Chondrocyte (in vitro differentiated cells): ENCODE results near the gene RBM26. TPM values are rescaled to one million over a fixed set of nuclear protein-coding genes. Genes with fewer than 3 reads are reported as not detected.

Experiments used
- DNase-seq: peaks from one replicate; pipeline ENCODE4 v3.0.0; 2021; ENCODE audit warnings: mixed read lengths, low spot score
- H3K27ac Mint-ChIP-seq: one replicate; pipeline ENCODE4 v1.8.0; 2021; ENCODE audit warnings: mild to moderate bottlenecking, moderate library complexity, mixed read lengths; ENCODE audit not compliant: unreplicated experiment
- H3K27me3 Mint-ChIP-seq: 2 replicates; pipeline ENCODE4 v1.8.0; 2021; ENCODE audit warnings: low read depth, mixed read lengths
- H3K36me3 Mint-ChIP-seq: 2 replicates; pipeline ENCODE4 v1.8.0; 2021; ENCODE audit warnings: low read depth, mixed read lengths
- H3K4me1 Mint-ChIP-seq: 2 replicates; pipeline ENCODE4 v1.8.0; 2021; ENCODE audit warnings: low read depth, mild to moderate bottlenecking, mixed read lengths
- H3K4me3 Mint-ChIP-seq: one replicate; pipeline ENCODE4 v1.8.0; 2021; ENCODE audit warnings: mild to moderate bottlenecking, moderate library complexity, mixed read lengths; ENCODE audit not compliant: unreplicated experiment
- H3K9me3 Mint-ChIP-seq: 2 replicates; pipeline ENCODE4 v1.8.0; 2021; ENCODE audit warnings: low read depth, mixed read lengths
- CTCF ChIP-seq: fragments of 200-600 bp; sonication (generic); IDR thresholded peaks from 2 replicates; pipeline ENCODE4 v1.5.0; 2021; ENCODE audit warnings: antibody characterized with exemption, mild to moderate bottlenecking, moderate library complexity
- total RNA-seq: library from RNA; stranded (reverse); gene quantifications from 3 replicates; pipeline ENCODE4 v1.2.1, GENCODE V29; 2021

The RBM26 gene
- total RNA-seq, 1 donor from 2014 or later = 29.1 TPM

- no peak for DNase-seq
- H3K27me3 Mint-ChIP-seq = no peaks in the 10 kb centered on the region
- peaks cover 8% of the 10 kb centered on the region for H3K4me1 Mint-ChIP-seq
Measured at GRCh38 chr13:79450110-79450509, 44.1 kb upstream of the RBM26 start.

DNA sequence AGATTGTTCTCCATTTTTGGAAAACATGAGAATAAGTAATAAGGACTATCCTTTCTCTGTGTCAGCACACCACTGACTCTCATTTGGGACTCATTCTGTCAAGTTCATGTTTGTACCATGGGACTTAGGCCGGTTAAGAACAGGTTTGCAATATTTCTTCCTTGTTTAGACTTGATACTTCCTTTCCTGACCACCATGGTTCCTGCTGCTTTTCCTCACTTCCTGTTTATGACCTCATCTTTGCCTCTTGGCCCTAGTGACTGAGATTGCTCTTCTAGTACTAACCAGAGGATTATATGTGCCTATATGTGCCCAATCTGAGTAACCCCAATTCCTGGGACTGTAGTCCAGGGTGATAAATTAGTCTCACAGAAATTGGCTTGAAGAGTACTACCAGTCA is 42.4 kb upstream of the RBM26 start:
- Mint-ChIP-seq H3K27me3 (no peaks in the 10 kb centered on the region), H3K36me3 (no peaks in the 10 kb centered on the region), H3K27ac (no peak overlapping the region), H3K4me3 (no peak overlapping the region), H3K9me3 (no peaks in the 10 kb centered on the region), H3K4me1 (peaks cover 8% of the 10 kb centered on the region)
- no peak for TF ChIP-seq CTCF
- no peak for DNase-seq

More at GRCh38 chr13:79450110-79450509, 44.1 kb upstream of the RBM26 start:
- Mint-ChIP-seq H3K36me3 (no peaks in the 10 kb centered on the region), H3K9me3 (no peaks in the 10 kb centered on the region), H3K27ac (no peak overlapping the region), H3K4me3 (no peak overlapping the region)
- TF ChIP-seq CTCF = no peak

- Mint-ChIP-seq H3K9me3 (no peaks in the 10 kb centered on the region), H3K36me3 (no peaks in the 10 kb centered on the region), H3K4me1 (peaks cover 8% of the 10 kb centered on the region), H3K4me3 (no peak overlapping the region), H3K27me3 (no peaks in the 10 kb centered on the region), H3K27ac (no peak overlapping the region)
- DNase-seq = no peak
- TF ChIP-seq CTCF = no peak
Measured at GRCh38 chr13:79447741-79448140, 41.7 kb upstream of the RBM26 start.

DNA sequence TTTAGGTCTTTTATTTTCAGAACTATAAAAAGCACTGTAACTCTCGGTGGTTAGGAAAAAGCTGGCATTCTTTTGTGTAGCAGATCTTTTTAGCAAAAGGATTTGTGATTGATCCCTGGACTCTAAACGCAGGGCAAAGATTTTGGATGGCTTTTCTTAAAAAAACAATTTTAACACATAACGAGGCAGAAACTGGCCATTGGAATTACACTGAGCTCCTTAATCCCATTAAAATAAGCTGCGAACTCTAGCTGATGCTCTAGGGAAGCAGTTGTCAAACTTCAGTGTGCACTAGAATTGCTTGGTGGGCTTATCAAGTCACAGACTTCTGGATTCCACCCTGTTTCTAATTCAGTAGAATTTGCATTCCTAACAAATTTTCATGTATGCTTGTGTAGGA is 41.1 kb upstream of the RBM26 start:
- no peaks in the 10 kb centered on the region for H3K36me3 Mint-ChIP-seq

GRCh38 chr13:79445968-79446645 is 40.1 kb upstream of the RBM26 start:
- H3K4me1 Mint-ChIP-seq = no peaks in the 10 kb centered on the region
- H3K9me3 Mint-ChIP-seq = no peaks in the 10 kb centered on the region
- TF ChIP-seq CTCF = no peak
- no peak for DNase-seq
- no peaks in the 10 kb centered on the region for H3K36me3 Mint-ChIP-seq
- H3K27ac Mint-ChIP-seq = no peak overlapping the region
- H3K27me3 Mint-ChIP-seq = no peaks in the 10 kb centered on the region
- H3K4me3 Mint-ChIP-seq = no peak overlapping the region

More for the DNA sequence above, 41.1 kb upstream of the RBM26 start:
- DNase-seq = no peak
- Mint-ChIP-seq H3K4me3 (no peak overlapping the region), H3K4me1 (peaks cover 8% of the 10 kb centered on the region), H3K27ac (no peak overlapping the region), H3K9me3 (no peaks in the 10 kb centered on the region), H3K27me3 (no peaks in the 10 kb centered on the region)
- no peak for TF ChIP-seq CTCF
